Measurements from ENCODE around the gene CCDC177.

The CCDC177 gene

GRCh38 chr14:69574263-69574953, at the start of gene CCDC177:
CCDC177 (minus strand) TSS chr14:69574871; CDS start chr14:69573622, 1,249 bp downstream.
- DNase-seq (ENCODE audit: low read depth in 2 of 2): peak; percentile 46 to 66

GRCh38 chr14:69624136-69624535, 49.5 kb upstream of the CCDC177 start:
- no peak for DNase-seq (ENCODE audit: low read depth in 2 of 2)

GRCh38 chr14:69620981-69621380, 46.3 kb upstream of the CCDC177 start:
- DNase-seq (ENCODE audit: low read depth in 2 of 2): no peak

- no peak for DNase-seq (ENCODE audit: low read depth in 2 of 2)
These were observed 45.5 kb upstream of the CCDC177 start for GRCh38 chr14:69620211-69620611.

GRCh38 chr14:69619012-69619411, 44.3 kb upstream of the CCDC177 start:
- no peak for DNase-seq (ENCODE audit: low read depth in 2 of 2)

- DNase-seq (ENCODE audit: low read depth in 2 of 2): no peak
These were observed 43.1 kb upstream of the CCDC177 start for GRCh38 chr14:69617796-69618195.

GRCh38 chr14:69616408-69616773, 41.7 kb upstream of the CCDC177 start:
- DNase-seq (ENCODE audit: low read depth in 2 of 2): no peak

GRCh38 chr14:69615496-69616407, 41.1 kb upstream of the CCDC177 start:
- no peak for DNase-seq (ENCODE audit: low read depth in 2 of 2)

GRCh38 chr14:69615121-69615495, 40.4 kb upstream of the CCDC177 start:
- DNase-seq (ENCODE audit: low read depth in 2 of 2): no peak

GRCh38 chr14:69614592-69614991, 39.9 kb upstream of the CCDC177 start:
- DNase-seq (ENCODE audit: low read depth in 2 of 2): no peak

GRCh38 chr14:69613312-69614073, 38.8 kb upstream of the CCDC177 start:
- DNase-seq (ENCODE audit: low read depth in 2 of 2): no peak

- DNase-seq (ENCODE audit: low read depth in 2 of 2): no peak
These were observed 38.1 kb upstream of the CCDC177 start for GRCh38 chr14:69612783-69613130.

- no peak for DNase-seq (ENCODE audit: low read depth in 2 of 2)
These were observed 37.5 kb upstream of the CCDC177 start for GRCh38 chr14:69612014-69612782.

- peak; percentile 80 to 81 for DNase-seq (ENCODE audit: low read depth in 2 of 2)
These were observed 36.7 kb upstream of the CCDC177 start, which contains the start of gene SUSD6 for GRCh38 chr14:69611172-69612013. SUSD6 (plus strand) TSS chr14:69611596; CDS start chr14:69658593, 46,997 bp downstream.

- DNase-seq (ENCODE audit: low read depth in 2 of 2): no peak
These were observed 36.2 kb upstream of the CCDC177 start for GRCh38 chr14:69610874-69611171.

GRCh38 chr14:69610020-69610873, 35.6 kb upstream of the CCDC177 start:
- no peak for DNase-seq (ENCODE audit: low read depth in 2 of 2)

- DNase-seq (ENCODE audit: low read depth in 2 of 2): no peak
These were observed 31.9 kb upstream of the CCDC177 start for GRCh38 chr14:69606258-69607184.

GRCh38 chr14:69605738-69606137, 31.1 kb upstream of the CCDC177 start:
- DNase-seq (ENCODE audit: low read depth in 2 of 2): no peak
